CD4-positive, alpha-beta T cell treated with Interleukin-1 beta for 1 hour (primary cell): ENCODE results near the gene CGRRF1.

Experiments used
- DNase-seq, 2 donors: peaks; one replicate each; pipeline ENCODE4 v3.0.0-alpha.2; 2020 to 2022

Gene CGRRF1

GRCh38 chr14:54549862-54550261 is 40.2 kb downstream of the CGRRF1 start:
- DNase-seq: no peak

GRCh38 chr14:54550514-54550913 is 40.8 kb downstream of the CGRRF1 start:
- no peak for DNase-seq

GRCh38 chr14:54554401-54554800 is 44.7 kb downstream of the CGRRF1 start:
- no peak for DNase-seq

- DNase-seq: no peak
Measured at GRCh38 chr14:54555651-54556050, 45.9 kb downstream of the CGRRF1 start.

DNA sequence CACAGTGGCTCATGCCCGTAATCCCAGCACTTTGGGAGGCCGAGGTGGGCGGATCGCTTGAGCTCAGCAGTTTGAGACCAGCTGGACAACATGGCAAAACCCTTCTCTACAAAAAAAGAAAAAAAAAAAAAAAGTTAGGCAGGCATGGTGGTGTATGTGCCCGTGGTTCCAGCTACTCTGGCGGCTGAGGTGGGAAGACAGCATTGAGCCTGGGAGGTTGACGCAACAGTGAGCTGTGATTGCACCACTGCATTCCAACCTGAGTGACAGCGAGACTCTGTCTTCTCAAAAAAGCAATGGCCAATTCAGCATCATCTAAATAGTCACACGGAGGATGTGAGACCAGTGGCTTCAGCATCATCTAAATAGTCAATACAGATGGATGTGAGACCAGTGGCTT is 46.8 kb downstream of the CGRRF1 start:
- no peak for DNase-seq

- DNase-seq: no peak
Measured at GRCh38 chr14:54562334-54562733, 52.6 kb downstream of the CGRRF1 start.

DNA sequence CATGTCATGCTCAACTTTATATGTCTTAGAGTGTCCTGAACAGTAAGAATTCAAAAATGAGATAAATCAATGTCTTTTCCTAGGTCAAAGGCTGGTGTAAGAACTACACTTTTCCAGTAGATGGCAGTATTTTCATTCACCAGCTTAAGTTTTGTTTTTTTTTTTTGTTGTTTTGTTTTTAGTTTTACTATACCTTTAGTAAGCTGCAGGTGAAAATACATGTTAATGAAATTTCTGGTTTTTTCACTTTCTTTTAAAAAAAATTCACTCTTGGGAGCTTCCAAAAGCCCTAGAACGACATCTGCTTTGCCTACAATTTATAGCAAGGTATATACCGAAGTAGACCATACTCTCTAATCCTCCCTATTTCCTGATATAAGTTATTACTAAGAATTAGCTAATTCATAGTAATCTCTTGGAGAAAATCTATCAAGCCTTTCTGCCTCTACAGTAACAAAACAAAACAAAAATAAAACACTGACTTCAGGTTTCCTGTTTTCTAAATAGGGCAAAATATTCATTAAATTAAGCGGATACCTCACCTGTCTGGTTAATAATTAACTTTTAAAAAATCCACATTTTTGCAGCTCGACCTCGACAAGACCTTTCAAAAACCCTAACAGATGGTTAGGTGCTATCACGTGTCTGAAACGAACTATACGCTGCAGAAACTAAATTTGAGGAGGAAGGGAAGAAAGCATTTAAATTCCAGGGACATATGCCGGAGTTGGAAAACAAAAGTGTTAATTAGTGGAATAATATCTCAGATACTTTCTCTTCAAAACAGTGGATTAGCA is 54.6 kb downstream of the CGRRF1 start:
- DNase-seq: peak in 1 of 2 donors; percentile 57

GRCh38 chr14:54564868-54565784 is 55.4 kb downstream of the CGRRF1 start:
- DNase-seq: peak; percentile 58 to 65

DNA sequence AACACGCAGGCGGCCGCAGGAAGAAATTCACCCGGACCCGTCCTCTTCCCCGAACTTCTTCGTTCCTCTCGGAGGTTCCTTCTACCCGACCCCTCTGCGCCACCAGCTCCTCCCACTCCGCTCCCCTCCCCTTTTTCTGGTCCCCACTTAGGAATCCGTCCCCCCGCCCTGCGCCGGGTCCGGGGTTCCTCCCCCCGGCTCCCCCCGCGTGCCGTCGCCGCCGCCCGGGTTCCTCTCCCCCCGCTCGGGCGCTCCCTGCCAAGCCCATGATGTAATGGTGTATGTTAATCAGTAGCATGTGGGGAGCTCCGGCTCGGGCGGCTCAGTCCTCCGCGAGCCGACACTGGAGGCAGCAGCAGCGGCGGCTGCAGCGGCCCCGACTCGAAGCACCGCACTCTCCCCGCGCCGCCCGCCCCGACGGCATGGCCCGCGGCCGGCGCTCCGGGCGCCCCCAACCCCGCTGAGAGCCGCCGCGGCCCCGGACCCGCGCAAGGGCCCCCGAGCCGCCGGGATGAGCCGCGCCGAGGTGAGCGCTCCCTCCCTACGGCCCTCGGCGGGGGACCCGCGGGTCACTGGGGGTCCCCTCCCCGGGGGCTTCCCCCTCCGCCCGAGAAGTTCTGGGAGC is 56.2 kb downstream of the CGRRF1 start:
- DNase-seq: peak; percentile 86

DNA sequence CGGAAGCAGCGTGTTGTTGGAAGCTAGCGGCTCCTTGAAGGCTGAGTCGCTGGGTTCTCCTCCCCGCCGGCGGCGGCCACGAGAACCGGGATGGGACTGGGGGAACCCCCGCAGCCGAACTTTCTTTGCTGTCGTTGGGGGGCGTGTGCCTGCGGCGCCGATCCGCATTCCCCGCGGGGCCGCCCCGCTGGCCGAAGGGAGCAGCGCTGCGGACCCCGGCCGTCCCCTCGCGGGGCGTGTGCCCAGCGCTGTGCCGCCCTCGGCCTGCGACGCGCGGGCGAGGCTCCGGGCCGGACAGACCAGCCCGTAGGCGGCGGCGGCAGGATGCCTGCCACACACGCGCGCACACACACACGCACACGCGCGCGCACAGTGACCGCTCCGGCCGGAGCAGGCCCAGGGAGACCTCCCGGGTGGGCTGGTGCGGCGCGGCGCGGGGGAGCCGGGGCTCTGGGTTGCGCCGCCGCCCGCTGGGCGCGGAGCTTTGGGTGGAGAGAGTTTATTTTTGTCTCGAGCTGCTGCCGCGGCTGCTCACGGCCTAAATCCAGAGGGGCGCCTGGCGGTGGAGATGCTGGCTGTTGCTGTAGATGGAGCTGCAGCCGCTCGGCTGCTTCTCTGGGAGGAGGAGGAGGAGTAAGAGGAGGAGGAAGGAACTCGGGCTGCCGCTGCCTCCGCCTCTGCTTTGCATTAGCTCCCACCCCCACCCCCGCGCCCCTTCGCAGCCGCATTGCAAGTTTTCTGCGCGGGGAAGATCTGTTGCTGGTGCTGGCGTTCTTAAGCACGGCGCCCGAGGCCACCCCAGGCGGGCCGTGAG is 56.9 kb downstream of the CGRRF1 start, which contains the start of gene SAMD4A:
SAMD4A (plus strand) TSS at position 719 of the 814 bp plus-strand sequence. CDS start 789 bp downstream, outside the sequence.
- DNase-seq: peak; percentile 57 to 67

DNA sequence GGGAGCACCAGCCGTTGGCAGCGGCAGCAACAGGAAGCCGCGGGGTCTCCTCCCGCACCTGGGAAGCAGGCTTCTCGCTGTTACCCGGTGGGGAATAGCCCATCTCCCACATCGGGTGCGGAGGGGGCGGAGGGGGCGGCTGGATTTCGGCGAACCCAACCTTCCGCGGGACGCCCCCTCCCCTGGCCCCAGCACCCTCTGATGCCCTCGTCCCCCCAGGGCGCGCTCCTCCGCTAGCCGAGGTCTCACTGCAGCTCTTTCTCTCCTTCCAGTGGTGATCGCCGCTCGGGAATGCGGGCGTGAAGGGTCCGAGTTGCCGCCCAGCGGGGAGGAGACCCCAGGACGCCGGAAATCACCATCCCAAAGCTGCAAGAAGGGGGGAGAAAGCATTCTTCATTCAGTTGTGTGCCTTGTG is 57.5 kb downstream of the CGRRF1 start:
- DNase-seq: no peak

DNA sequence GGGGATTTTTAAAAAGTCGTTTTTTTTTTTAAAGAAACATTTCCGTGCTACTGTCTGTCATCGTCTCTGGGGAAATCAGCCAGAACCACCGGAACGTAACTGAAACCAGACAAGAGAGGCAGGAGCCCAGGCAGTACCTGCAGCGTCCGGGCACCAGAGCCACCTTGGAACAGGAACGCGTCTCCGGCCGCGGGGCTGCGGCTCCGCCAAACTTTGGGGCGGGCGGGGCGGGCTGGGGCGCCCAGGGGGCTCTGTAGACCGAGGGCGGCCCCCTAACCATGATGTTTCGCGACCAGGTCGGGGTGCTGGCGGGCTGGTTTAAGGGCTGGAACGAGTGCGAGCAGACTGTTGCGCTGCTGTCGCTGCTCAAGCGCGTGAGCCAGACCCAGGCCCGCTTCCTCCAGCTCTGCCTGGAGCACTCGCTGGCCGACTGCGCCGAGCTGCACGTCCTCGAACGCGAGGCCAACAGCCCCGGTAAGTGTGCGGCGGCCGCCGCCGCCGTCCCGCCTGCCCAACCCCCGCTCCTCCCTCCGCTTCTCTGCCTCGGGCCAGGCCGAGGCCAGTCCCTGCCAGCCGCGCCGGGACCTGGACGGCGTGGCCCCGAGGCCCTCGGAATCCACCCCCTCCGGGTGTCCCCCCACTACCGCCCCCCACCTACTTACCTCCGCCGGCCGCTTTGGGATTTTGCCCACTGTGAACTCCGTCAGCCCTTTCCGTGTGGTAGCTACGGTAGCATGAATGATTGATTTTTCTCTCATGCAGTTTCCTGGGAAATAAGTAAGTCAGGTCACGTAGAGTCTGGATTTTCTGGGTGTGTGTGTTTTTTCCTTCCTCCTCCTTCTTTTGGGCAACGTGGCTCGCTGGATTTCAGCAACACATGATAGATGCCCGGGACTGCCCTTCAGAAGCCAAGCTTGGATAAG is 58.2 kb downstream of the CGRRF1 start:
- peak; percentile 45 to 55 for DNase-seq

DNA sequence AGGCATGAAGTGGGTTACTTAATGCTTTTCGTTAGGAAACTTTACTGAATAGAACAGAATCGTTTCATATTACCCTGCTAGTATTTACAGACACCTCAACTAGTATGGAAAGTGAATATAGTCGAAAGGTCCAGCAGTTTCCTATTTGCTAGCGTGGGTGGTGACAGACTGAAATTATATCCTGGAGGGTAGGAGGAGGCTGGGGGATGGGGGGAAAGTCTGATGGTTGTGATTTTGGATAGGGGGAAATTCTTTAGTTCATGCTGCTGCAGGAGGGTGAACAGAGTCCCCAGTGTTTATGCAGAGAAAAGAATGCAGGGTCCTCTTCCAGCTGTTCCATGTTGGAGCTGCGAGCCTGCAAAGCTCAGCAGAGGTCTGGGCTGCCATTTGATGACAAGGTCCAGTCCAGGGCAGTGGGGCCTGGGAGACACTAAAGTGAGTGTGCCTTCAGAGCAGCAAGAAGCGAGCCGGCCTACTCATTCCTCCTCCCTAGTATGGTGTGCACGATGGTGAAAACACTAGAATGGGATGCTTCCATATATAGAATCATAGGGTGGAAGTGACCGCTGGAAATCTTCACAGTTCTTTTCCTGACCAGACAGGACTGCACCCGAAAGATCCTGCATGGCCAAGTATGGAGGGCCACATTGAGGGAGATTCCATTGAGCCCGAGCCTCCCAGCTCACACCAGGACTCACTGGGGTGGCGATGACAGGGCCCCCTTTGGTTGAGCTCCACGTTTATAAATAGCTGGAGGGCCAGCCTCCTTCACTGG is 59.3 kb downstream of the CGRRF1 start:
- DNase-seq: no peak

DNA sequence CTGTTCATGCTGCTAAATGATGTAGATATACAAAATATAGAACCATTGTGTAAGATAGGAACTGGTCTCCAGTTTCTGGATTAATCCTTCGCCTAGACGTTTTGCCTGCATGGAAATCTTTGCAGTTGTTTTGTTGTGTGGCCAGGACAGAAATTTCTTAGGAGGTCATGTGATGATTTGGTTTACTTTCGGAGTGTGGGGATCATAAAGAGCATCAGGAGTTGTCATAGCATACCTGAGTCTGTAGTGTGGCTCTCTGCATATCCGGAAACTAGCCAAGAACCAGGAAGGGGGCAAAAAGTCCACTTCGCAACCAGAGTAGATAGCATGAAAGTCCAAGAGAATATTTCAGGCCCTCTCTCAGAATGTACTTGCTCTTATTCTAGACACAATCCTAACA is 60.3 kb downstream of the CGRRF1 start:
- no peak for DNase-seq

- DNase-seq: no peak
Measured at GRCh38 chr14:54570631-54571415, 61.1 kb downstream of the CGRRF1 start.

DNA sequence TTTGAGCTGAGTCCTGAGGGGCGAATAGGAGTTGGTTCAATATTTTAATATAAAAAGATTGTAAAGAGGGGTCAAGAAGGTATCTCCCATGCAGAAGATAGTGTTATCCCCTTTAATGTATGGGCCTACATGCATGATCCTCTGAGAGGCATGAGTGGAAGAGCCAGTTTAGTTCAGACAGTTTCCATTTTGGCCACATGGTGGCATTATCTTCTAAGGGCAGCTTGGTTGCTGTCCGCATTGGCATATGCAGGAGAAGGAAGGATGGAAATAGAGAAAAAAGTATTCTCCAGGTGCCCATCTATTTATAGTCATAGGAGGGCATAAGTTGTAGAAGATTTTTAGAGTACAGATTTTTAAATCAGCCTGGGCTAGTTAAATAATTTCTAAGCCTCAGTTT is 62.6 kb downstream of the CGRRF1 start:
- peak in 1 of 2 donors; percentile 32 for DNase-seq

- DNase-seq: no peak
Measured at GRCh38 chr14:54574528-54574927, 64.8 kb downstream of the CGRRF1 start.

DNA sequence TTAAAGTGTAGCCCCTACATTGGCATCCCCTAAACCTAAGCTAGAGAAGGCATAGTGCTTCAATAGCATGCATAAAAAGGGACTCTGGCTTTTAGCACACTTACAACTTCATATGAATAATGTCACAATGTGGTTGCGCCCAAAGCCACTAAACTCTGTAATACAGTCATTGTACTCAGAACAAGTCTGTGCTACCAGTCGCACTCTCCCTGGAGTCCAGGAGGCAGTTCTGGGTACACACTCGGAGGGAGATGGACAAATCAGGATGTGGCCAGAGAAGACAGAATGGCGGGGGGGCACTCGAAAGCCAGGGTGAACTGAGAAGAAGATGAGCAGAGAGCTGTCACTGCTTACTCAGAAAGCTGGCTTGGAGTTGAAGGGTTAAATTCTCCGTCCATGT is 67.8 kb downstream of the CGRRF1 start:
- DNase-seq: no peak

GRCh38 chr14:54577977-54578376 is 68.3 kb downstream of the CGRRF1 start:
- DNase-seq: no peak

- DNase-seq: no peak
Measured at GRCh38 chr14:54579621-54580020, 69.9 kb downstream of the CGRRF1 start.
